ENCODE results near the gene LRRC18.

LRRC18 gene

DNA sequence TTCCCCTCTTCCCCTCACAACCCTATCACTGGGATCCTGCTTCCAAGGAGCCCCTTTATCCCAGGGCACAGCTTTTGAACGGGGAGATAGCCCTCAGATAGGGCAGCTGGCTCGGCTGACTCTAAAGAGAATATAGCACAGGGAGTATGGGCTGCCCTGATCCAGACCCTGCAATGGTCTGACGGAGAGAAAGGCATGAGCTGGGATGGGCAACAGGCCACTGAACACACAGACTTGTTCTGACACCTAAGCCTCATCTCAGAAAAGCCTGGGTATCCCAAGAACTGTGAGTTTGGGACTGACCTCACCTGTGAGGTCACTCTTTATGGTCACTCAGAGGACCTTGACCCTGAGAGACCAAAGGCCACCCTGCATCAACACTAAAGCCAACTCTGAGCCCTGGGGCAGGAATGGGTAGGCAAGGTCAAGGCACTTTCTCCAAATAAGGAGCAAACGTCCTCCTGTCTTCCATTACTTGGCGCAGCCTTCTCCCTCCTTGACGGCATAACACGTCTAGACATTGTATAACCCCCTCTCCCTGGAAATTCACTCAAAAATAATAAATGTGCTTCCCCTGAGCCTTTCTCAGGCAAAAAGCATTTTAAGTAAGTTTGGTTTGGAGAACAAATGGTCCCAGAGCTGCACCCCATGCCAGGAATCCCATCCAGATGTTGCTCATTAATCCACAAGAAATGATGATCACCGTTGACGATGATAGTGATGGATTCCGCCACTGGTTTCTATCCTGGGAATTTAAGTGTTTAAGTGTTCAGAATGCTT lies 8.2 kb upstream of the LRRC18 start:
- TF ChIP-seq, protein P1, sequence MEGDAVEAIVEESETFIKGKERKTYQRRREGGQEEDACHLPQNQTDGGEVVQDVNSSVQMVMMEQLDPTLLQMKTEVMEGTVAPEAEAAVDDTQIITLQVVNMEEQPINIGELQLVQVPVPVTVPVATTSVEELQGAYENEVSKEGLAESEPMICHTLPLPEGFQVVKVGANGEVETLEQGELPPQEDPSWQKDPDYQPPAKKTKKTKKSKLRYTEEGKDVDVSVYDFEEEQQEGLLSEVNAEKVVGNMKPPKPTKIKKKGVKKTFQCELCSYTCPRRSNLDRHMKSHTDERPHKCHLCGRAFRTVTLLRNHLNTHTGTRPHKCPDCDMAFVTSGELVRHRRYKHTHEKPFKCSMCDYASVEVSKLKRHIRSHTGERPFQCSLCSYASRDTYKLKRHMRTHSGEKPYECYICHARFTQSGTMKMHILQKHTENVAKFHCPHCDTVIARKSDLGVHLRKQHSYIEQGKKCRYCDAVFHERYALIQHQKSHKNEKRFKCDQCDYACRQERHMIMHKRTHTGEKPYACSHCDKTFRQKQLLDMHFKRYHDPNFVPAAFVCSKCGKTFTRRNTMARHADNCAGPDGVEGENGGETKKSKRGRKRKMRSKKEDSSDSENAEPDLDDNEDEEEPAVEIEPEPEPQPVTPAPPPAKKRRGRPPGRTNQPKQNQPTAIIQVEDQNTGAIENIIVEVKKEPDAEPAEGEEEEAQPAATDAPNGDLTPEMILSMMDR (IDR thresholded peaks at IDR 0.05) = no peak
- Histone ChIP-seq H2AFZ (no peak overlapping the region), H3K9ac (no peak overlapping the region), H3K4me1 (no peaks in the 10 kb centered on the region), H3K27me3 (ENCODE audit: control insufficient read depth, insufficient read depth, low read length) (no peaks in the 10 kb centered on the region), H3K9me3 (ENCODE audit: control insufficient read depth, low read length) (no peaks in the 10 kb centered on the region), H3K4me2 (ENCODE audit: low read length) (no peak overlapping the region), H3K36me3 (ENCODE audit: control insufficient read depth, insufficient read depth, low read length) (no peaks in the 10 kb centered on the region), H3K79me2 (no peaks in the 10 kb centered on the region), H3K27ac (no peak overlapping the region), H3K4me3 (ENCODE audit: low read depth, low read length) (no peak overlapping the region)

DNA sequence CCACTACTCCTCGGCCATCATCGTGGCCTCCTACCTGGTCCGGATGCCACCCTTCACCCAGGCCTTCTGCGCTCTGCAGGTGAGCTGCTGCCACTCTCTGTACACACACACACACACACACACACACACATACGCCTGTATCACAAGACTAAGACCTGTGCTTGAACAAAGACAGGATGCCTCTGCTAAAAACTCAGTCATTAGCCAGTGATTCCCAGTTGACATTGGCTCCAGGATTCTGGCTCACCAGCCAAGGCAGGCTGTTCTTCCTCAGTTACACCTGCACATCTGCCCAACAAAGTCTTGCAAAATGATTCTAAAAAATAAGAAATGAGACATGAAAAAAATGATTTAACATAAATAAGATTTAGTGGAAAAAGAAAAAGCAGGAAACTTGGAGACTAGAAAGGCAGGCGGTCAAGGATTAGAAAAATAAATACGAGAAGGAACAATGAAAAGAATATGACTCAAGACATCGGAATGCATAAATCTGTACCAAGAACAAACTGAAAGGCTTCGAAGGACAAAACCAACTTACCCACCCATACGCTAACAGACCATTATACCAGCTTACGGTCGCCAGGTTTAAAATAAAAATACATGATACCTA lies 7.4 kb upstream of the LRRC18 start:
- Histone ChIP-seq H3K79me2 (no peaks in the 10 kb centered on the region), H2AFZ (no peak overlapping the region), H3K4me3 (ENCODE audit: low read depth, low read length) (no peak overlapping the region), H3K4me1 (no peaks in the 10 kb centered on the region), H3K9me3 (ENCODE audit: control insufficient read depth, low read length) (no peaks in the 10 kb centered on the region), H3K36me3 (ENCODE audit: control insufficient read depth, insufficient read depth, low read length) (no peaks in the 10 kb centered on the region), H3K4me2 (ENCODE audit: low read length) (no peak overlapping the region), H3K27ac (no peak overlapping the region), H3K27me3 (ENCODE audit: control insufficient read depth, insufficient read depth, low read length) (no peaks in the 10 kb centered on the region), H3K9ac (no peak overlapping the region)
- TF ChIP-seq, protein P1 (IDR thresholded peaks at IDR 0.05) = no peak

DNA sequence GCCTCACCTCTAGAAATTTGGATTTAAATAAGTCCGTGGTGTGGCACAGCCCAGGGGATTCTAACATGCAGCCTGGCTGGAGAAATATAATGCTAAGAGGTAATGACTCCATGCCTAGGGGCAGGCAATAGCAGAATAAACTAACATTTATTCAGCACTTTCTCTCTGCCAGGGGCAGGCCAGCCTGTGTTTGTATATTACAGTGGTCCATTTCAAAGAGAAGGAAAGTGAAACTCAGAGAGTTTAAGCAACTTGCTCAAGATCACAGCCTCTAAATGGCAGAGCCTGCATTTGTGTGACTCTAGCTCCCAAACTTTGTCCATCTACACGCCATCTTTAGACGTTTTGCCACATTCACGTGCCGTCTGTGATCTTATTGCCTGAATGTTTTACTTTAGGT lies 6.7 kb upstream of the LRRC18 start:
- no peaks in the 10 kb centered on the region for H3K79me2 ChIP-seq
- H3K9me3 ChIP-seq (ENCODE audit: control insufficient read depth, low read length) = no peaks in the 10 kb centered on the region
- no peak overlapping the region for H3K4me3 ChIP-seq (ENCODE audit: low read depth, low read length)
- no peaks in the 10 kb centered on the region for H3K27me3 ChIP-seq (ENCODE audit: control insufficient read depth, insufficient read depth, low read length)
- no peak overlapping the region for H2AFZ ChIP-seq
- no peaks in the 10 kb centered on the region for H3K4me1 ChIP-seq
- no peak overlapping the region for H3K27ac ChIP-seq
- no peaks in the 10 kb centered on the region for H3K36me3 ChIP-seq (ENCODE audit: control insufficient read depth, insufficient read depth, low read length)
- H3K4me2 ChIP-seq (ENCODE audit: low read length) = no peak overlapping the region
- TF ChIP-seq, protein P1 (IDR thresholded peaks at IDR 0.05) = no peak
- no peak overlapping the region for H3K9ac ChIP-seq

DNA sequence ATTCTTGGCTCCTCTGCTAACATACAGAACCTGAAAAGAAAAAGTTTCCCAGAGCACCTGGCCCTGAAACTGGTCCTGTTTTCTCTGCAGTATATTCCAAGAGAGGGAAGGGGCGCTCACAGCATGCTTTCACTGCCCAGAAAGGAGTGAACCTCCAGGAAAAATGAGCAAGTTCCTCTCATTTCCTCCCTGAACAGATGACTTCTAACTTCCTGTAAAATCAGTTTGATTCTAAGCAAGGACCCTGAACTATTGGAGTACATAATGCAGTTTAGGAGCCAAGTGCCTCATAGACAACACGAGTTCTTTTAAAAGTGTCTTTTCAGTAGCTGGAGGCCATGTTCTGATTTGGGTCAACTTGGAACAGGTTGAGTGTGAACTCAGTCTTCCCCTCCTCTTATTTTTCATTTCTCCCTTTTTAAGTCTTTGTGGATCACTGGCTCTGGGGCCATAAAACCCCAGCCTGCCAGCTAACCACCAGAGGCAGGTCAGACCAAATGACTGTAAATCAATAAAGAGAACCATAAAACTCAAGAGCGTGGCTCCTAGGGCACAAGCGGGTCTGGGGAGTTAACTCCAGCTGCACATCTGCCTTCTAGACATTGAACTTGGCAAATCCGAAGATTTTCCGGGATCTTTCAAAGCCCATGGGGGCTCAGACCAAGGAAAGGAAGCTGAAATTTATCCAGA lies 5.9 kb upstream of the LRRC18 start:
- no peaks in the 10 kb centered on the region for H3K79me2 ChIP-seq
- no peaks in the 10 kb centered on the region for H3K4me1 ChIP-seq
- TF ChIP-seq, protein P1 (IDR thresholded peaks at IDR 0.05) = no peak
- no peak overlapping the region for H3K9ac ChIP-seq
- no peak overlapping the region for H3K4me3 ChIP-seq (ENCODE audit: low read depth, low read length)
- no peaks in the 10 kb centered on the region for H3K36me3 ChIP-seq (ENCODE audit: control insufficient read depth, insufficient read depth, low read length)
- H3K27ac ChIP-seq = no peak overlapping the region
- no peaks in the 10 kb centered on the region for H3K9me3 ChIP-seq (ENCODE audit: control insufficient read depth, low read length)
- no peaks in the 10 kb centered on the region for H3K27me3 ChIP-seq (ENCODE audit: control insufficient read depth, insufficient read depth, low read length)
- no peak overlapping the region for H3K4me2 ChIP-seq (ENCODE audit: low read length)
- no peak overlapping the region for H2AFZ ChIP-seq
